Neural cell (in vitro differentiated cells): Measurements from ENCODE around the gene ARID3C. TPM values are rescaled to one million over a fixed set of nuclear protein-coding genes. Genes with fewer than 3 reads are reported as not detected.
A peak's percentile ranks its signal among the peaks of the same experiment; 100 is the strongest.

Experiments
- H2AFZ ChIP-seq: fragments of 200-600, 300-800 bp; sonication (generic), shearing (Covaris generic); 2 replicates; pipeline ENCODE4 v1.6.0; 2014; ENCODE audit warnings: low read depth, mild to moderate bottlenecking, antibody characterized with exemption, low read length, moderate library complexity
- H3F3A ChIP-seq: fragments of 200-600 bp; shearing (Covaris generic); 2 replicates; pipeline ENCODE4 v1.6.1; 2016; ENCODE audit warnings: mild to moderate bottlenecking, moderate library complexity, mixed read lengths, antibody characterized with exemption, low read length; ENCODE audit not compliant: insufficient read depth, poor library complexity, severe bottlenecking
- H3K27ac ChIP-seq: fragments of 200-600, 300-800 bp; sonication (generic), shearing (Covaris generic); 2 replicates; pipeline ENCODE4 v1.5.1; 2014; ENCODE audit warnings: mild to moderate bottlenecking, low read length, moderate library complexity
- H3K27me3 ChIP-seq: fragments of 300-800, 200-600 bp; sonication (generic), shearing (Covaris generic); 2 replicates; pipeline ENCODE4 v1.6.0; 2014; ENCODE audit warnings: mild to moderate bottlenecking, low read depth, low read length, moderate library complexity; ENCODE audit not compliant: insufficient read depth
- H3K36me3 ChIP-seq: fragments of 300-800, 200-600 bp; sonication (generic), shearing (Covaris generic); 2 replicates; pipeline ENCODE4 v1.5.1; 2014; ENCODE audit warnings: mild to moderate bottlenecking, antibody characterized with exemption, low read length, moderate library complexity; ENCODE audit not compliant: insufficient read depth
- H3K4me2 ChIP-seq: fragments of 300-800, 200-600 bp; sonication (generic), shearing (Covaris generic); 2 replicates; pipeline ENCODE4 v1.6.0; 2014; ENCODE audit warnings: mild to moderate bottlenecking, low read length
- H3K4me3 ChIP-seq: fragments of 300-800, 200-600 bp; sonication (generic), shearing (Covaris generic); 2 replicates; pipeline ENCODE4 v1.5.1; 2014; ENCODE audit warnings: mild to moderate bottlenecking, low read length, moderate library complexity
- H3K79me2 ChIP-seq: fragments of 200-600 bp; shearing (Covaris generic); replicated peaks from 2 replicates; pipeline ENCODE4 v1.6.0; 2014; ENCODE audit warnings: mild to moderate bottlenecking, low read length, moderate library complexity; ENCODE audit not compliant: insufficient read depth
- H3K9ac ChIP-seq: fragments of 300-800, 200-600 bp; sonication (generic), shearing (Covaris generic); 2 replicates; pipeline ENCODE4 v1.6.1; 2016; ENCODE audit warnings: mild to moderate bottlenecking, low read length, mixed read lengths
- H3K9me2 ChIP-seq: fragments of 200-600 bp; shearing (Covaris generic); 2 replicates; pipeline ENCODE4 v1.6.1; 2016; ENCODE audit warnings: mild to moderate bottlenecking, low read length, mixed read lengths; ENCODE audit not compliant: insufficient read depth
- H3K9me3 ChIP-seq: fragments of 200-600, 300-800 bp; sonication (generic), shearing (Covaris generic); 2 replicates; pipeline ENCODE4 v1.6.1; 2016; ENCODE audit warnings: mild to moderate bottlenecking, mixed run types, low read length, moderate library complexity, mixed read lengths
- H4K20me1 ChIP-seq: fragments of 200-600 bp; shearing (Covaris generic); 2 replicates; pipeline ENCODE4 v1.6.1; 2016; ENCODE audit warnings: mild to moderate bottlenecking, mixed run types; ENCODE audit not compliant: insufficient read depth
- CTCF ChIP-seq: fragments of 450-650 bp; IDR thresholded peaks from 2 replicates; pipeline ENCODE4 v1.5.1; 2014; ENCODE audit warnings: antibody characterized with exemption, mild to moderate bottlenecking, moderate library complexity; ENCODE audit not compliant: poor library complexity, severe bottlenecking
- EP300 ChIP-seq: fragments of 450-650 bp; conservative IDR thresholded peaks from 2 replicates; pipeline ENCODE4 v1.6.1; 2014; ENCODE audit warnings: antibody characterized with exemption, mild to moderate bottlenecking, moderate library complexity; ENCODE audit not compliant: poor library complexity, severe bottlenecking
- EZH2 ChIP-seq: fragments of 200-600, 300-800 bp; shearing (Covaris generic), sonication (generic); IDR thresholded peaks from 2 replicates; pipeline ENCODE4 v1.6.1; 2014; ENCODE audit warnings: antibody characterized with exemption, low read length, borderline replicate concordance, mild to moderate bottlenecking; ENCODE audit not compliant: insufficient read depth, poor library complexity, severe bottlenecking
- MXI1 ChIP-seq: fragments of 450-650 bp; conservative IDR thresholded peaks from 2 replicates; pipeline ENCODE4 v1.6.1; 2014; ENCODE audit warnings: antibody characterized with exemption, mild to moderate bottlenecking; ENCODE audit not compliant: poor library complexity, severe bottlenecking
- POLR2AphosphoS5 ChIP-seq: IDR thresholded peaks from 2 replicates; pipeline ENCODE4 v1.6.1; 2012
- RAD21 ChIP-seq: fragments of 450-650 bp; conservative IDR thresholded peaks from 2 replicates; pipeline ENCODE4 v1.6.1; 2014; ENCODE audit warnings: antibody characterized with exemption, mild to moderate bottlenecking, moderate library complexity
- SMC3 ChIP-seq: fragments of 450-650 bp; conservative IDR thresholded peaks from 2 replicates; pipeline ENCODE4 v1.6.1; 2014; ENCODE audit warnings: antibody characterized with exemption, mild to moderate bottlenecking, moderate library complexity; ENCODE audit not compliant: poor library complexity
- TAF1 ChIP-seq: IDR thresholded peaks from 2 replicates; pipeline ENCODE4 v1.6.1; 2012; ENCODE audit warnings: low read depth
- polyA plus RNA-seq: library from polyadenylated mRNA; depleted of rRNA; stranded (reverse); fragments of >200 nt; gene quantifications from 2 replicates; pipeline ENCODE4 v1.2.3, GENCODE V29; 2014
- TF ChIP-seq, protein P1 (sequence below): IDR thresholded peaks from 2 replicates; pipeline ENCODE4 v1.6.1; 2012; ENCODE audit warnings: borderline replicate concordance

The ARID3C gene
- polyA plus RNA-seq, 1 donor from 2014 or later, result 2.8 TPM

GRCh38 chr9:34575862-34576596 lies 52.8 kb downstream of the ARID3C start:
- peak overlapping the region; percentile 31 for H3K9ac ChIP-seq

GRCh38 chr9:34575241-34575640 lies 53.6 kb downstream of the ARID3C start:
- no peak overlapping the region for H3K4me3 ChIP-seq
- H3F3A ChIP-seq, result peaks cover 5% of the 10 kb centered on the region
- H2AFZ ChIP-seq, result no peak overlapping the region
- H3K9me3 ChIP-seq, result no peaks in the 10 kb centered on the region
- peaks cover 3% of the 10 kb centered on the region for H4K20me1 ChIP-seq
- TF ChIP-seq EZH2 (no peak), CTCF (no peak), MXI1 (no peak), RAD21 (no peak), POLR2AphosphoS5 (no peak)
- TF ChIP-seq, protein P1, sequence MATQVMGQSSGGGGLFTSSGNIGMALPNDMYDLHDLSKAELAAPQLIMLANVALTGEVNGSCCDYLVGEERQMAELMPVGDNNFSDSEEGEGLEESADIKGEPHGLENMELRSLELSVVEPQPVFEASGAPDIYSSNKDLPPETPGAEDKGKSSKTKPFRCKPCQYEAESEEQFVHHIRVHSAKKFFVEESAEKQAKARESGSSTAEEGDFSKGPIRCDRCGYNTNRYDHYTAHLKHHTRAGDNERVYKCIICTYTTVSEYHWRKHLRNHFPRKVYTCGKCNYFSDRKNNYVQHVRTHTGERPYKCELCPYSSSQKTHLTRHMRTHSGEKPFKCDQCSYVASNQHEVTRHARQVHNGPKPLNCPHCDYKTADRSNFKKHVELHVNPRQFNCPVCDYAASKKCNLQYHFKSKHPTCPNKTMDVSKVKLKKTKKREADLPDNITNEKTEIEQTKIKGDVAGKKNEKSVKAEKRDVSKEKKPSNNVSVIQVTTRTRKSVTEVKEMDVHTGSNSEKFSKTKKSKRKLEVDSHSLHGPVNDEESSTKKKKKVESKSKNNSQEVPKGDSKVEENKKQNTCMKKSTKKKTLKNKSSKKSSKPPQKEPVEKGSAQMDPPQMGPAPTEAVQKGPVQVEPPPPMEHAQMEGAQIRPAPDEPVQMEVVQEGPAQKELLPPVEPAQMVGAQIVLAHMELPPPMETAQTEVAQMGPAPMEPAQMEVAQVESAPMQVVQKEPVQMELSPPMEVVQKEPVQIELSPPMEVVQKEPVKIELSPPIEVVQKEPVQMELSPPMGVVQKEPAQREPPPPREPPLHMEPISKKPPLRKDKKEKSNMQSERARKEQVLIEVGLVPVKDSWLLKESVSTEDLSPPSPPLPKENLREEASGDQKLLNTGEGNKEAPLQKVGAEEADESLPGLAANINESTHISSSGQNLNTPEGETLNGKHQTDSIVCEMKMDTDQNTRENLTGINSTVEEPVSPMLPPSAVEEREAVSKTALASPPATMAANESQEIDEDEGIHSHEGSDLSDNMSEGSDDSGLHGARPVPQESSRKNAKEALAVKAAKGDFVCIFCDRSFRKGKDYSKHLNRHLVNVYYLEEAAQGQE, result no peak
- no peak overlapping the region for H3K27ac ChIP-seq
- H3K36me3 ChIP-seq, result no peaks in the 10 kb centered on the region
- H3K9me2 ChIP-seq, result no peaks in the 10 kb centered on the region
- no peak overlapping the region for H3K9ac ChIP-seq
- H3K79me2 ChIP-seq, result peaks cover 10% of the 10 kb centered on the region
- H3K27me3 ChIP-seq, result no peaks in the 10 kb centered on the region
- no peak overlapping the region for H3K4me2 ChIP-seq

More at GRCh38 chr9:34575862-34576596, 52.8 kb downstream of the ARID3C start:
- Histone ChIP-seq H3K4me3 (no peak overlapping the region), H2AFZ (no peak overlapping the region), H4K20me1 (peaks cover 3% of the 10 kb centered on the region), H3K79me2 (peaks cover 10% of the 10 kb centered on the region), H3F3A (peaks cover 5% of the 10 kb centered on the region), H3K27me3 (no peaks in the 10 kb centered on the region), H3K9me3 (no peaks in the 10 kb centered on the region), H3K9me2 (no peaks in the 10 kb centered on the region), H3K4me2 (no peak overlapping the region), H3K27ac (peak overlapping the region; percentile 8), H3K36me3 (no peaks in the 10 kb centered on the region)
- TF ChIP-seq RAD21, result no peak
- no peak for TF ChIP-seq MXI1
- TF ChIP-seq SMC3, result no peak
- TF ChIP-seq TAF1, result no peak
- peak; percentile 31 for TF ChIP-seq POLR2AphosphoS5

- Histone ChIP-seq H3K4me2 (no peak overlapping the region), H2AFZ (no peak overlapping the region), H4K20me1 (peaks cover 3% of the 10 kb centered on the region), H3K79me2 (peaks cover 12% of the 10 kb centered on the region), H3K9me3 (no peaks in the 10 kb centered on the region), H3K36me3 (no peaks in the 10 kb centered on the region), H3K9me2 (no peaks in the 10 kb centered on the region), H3K27ac (no peak overlapping the region), H3K27me3 (no peaks in the 10 kb centered on the region), H3K9ac (no peak overlapping the region), H3F3A (peaks cover 5% of the 10 kb centered on the region), H3K4me3 (no peak overlapping the region)
- TF ChIP-seq MXI1 (no peak), POLR2AphosphoS5 (no peak), EP300 (no peak), EZH2 (no peak), TAF1 (no peak), RAD21 (no peak), CTCF (no peak), SMC3 (no peak)
- TF ChIP-seq, protein P1, result no peak
Observed at GRCh38 chr9:34574571-34574970, 54.3 kb downstream of the ARID3C start.
